Panc1 (cell line): ENCODE data around the gene DCLK2. TPM values are rescaled to one million over a fixed set of nuclear protein-coding genes. Genes with fewer than 3 reads are reported as not detected.

Source experiments
- ATAC-seq: fragments of 200-7000 bp; cut with Tn5 transposase; 2 replicates; pipeline ENCODE4 v1.9.1; 2020; ENCODE audit warnings: mild to moderate bottlenecking, moderate library complexity
- BruUV-seq: library from RNA; stranded (reverse); fragments of 400-500 nt; replicated peaks from 2 replicates; lab custom pipeline; 2021; lab: Mats Ljungman, UMichigan
- CTCF ChIA-PET: fragments of 300-600 bp; sonication (Branson Sonifier 250); formaldehyde crosslinking; loops from one replicate; lab custom pipeline; 2022; ENCODE audit warnings: antibody characterized with exemption; lab: Charles Lee
- POLR2A ChIA-PET: fragments of 300-600 bp; sonication (Branson Sonifier 250); formaldehyde crosslinking; loops from one replicate; lab custom pipeline; 2022; ENCODE audit warnings: antibody characterized with exemption; lab: Charles Lee
- DNase-seq: peaks from one replicate; pipeline ENCODE4 v3.0.0-alpha.2; 2010; ENCODE audit warnings: low read depth, low spot score
- H3K27ac ChIP-seq: 2 replicates; pipeline ENCODE4 v1.5.1; 2011; ENCODE audit warnings: mild to moderate bottlenecking, low read length, inconsistent platforms
- H3K27me3 ChIP-seq: fragments of 200-500 bp; sonication (Bioruptor generic); 2 replicates; pipeline ENCODE4 v1.6.0; 2014; ENCODE audit warnings: low read length, inconsistent platforms; ENCODE audit not compliant: control insufficient read depth, insufficient read depth
- H3K36me3 ChIP-seq: fragments of 200-500 bp; sonication (Bioruptor generic); 2 replicates; pipeline ENCODE4 v1.5.1; 2014; ENCODE audit warnings: inconsistent platforms, mild to moderate bottlenecking, low read length, moderate library complexity; ENCODE audit not compliant: control insufficient read depth, insufficient read depth
- H3K4me1 ChIP-seq: 2 replicates; pipeline ENCODE4 v1.5.1; 2011; ENCODE audit warnings: inconsistent platforms, mild to moderate bottlenecking, low read length, moderate library complexity; ENCODE audit not compliant: control insufficient read depth, insufficient read depth
- H3K4me3 ChIP-seq, 2 experiments: 2 replicates each; pipeline ENCODE4 v1.5.1; 2011 to 2012; ENCODE audit warnings: low read depth in 2 of 2, low read length in 2 of 2, mild to moderate bottlenecking in 2 of 2, inconsistent platforms in 1 of 2, moderate library complexity in 1 of 2
- H3K9me3 ChIP-seq: fragments of 200-500 bp; sonication (Bioruptor generic); 2 replicates; pipeline ENCODE4 v1.5.1; 2014; ENCODE audit warnings: low read depth, mild to moderate bottlenecking, inconsistent platforms, low read length, moderate library complexity; ENCODE audit not compliant: control insufficient read depth, insufficient read depth
- POLR2AphosphoS5 ChIP-seq: IDR thresholded peaks from 2 replicates; pipeline ENCODE4 v1.6.1; 2012; ENCODE audit warnings: mild to moderate bottlenecking, low read depth, low read length, moderate library complexity
- SIN3A ChIP-seq: IDR thresholded peaks from 2 replicates; pipeline ENCODE4 v1.6.1; 2012; ENCODE audit warnings: low read depth, mild to moderate bottlenecking, low read length, moderate library complexity, borderline replicate concordance; ENCODE audit not compliant: insufficient read depth
- TCF7L2 ChIP-seq: IDR thresholded peaks from 2 replicates; pipeline ENCODE4 v1.6.1; 2011; ENCODE audit warnings: mild to moderate bottlenecking, low read depth, low read length, inconsistent platforms
- in situ Hi-C: cut with HindIII; loops from 2 replicates; pipeline ENCODE4 v1.10.0; 2016; ENCODE audit warnings: low sequenced_read_pairs, low pct_unique_long_range_greater_than_20kb
- intact Hi-C: fragments of 100-400 bp; cut with micrococcal nuclease; formaldehyde crosslinking; loops from one replicate; pipeline ENCODE4 v1.10.0; 2022; ENCODE audit not compliant: unreplicated experiment
- total RNA-seq: library from RNA; stranded (reverse); gene quantifications from one replicate; pipeline ENCODE4 v1.2.1, GENCODE V29; 2021; ENCODE audit not compliant: unreplicated experiment
- TF ChIP-seq, protein P1 (sequence below): fragments of 450-650 bp; IDR thresholded peaks from 2 replicates; pipeline ENCODE4 v1.5.1; 2017; ENCODE audit warnings: mild to moderate bottlenecking
- TF ChIP-seq, protein P2 (sequence below), 2 experiments: IDR thresholded peaks; 2 replicates each; pipeline ENCODE4 v1.6.1; 2011 to 2012; ENCODE audit warnings: low read depth in 2 of 2, control low read depth in 1 of 2, low read length in 1 of 2, mild to moderate bottlenecking in 1 of 2, moderate library complexity in 1 of 2; ENCODE audit not compliant: insufficient read depth in 1 of 2

Gene DCLK2
- total RNA-seq, 1 experiment from 2014 or later: 9.5 TPM

DNA sequence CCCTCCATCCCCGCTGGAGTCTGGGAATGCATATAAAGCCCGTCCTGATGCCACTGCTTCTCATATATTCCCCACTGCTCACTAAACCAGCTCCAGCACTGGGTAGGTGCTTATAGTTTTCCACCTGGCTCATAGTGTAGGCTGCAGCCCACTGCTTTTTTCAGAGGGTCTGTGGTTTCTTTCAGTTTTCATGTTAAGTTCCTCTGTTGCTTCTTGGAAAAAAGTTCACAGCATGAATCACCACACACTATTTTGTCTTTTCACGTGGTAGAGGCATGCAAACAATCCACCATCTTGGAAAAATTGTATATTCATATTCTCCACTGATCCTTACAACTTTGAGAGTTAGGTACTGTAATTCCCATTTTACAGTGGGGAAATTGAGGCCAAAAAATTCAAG, 39.4 kb downstream of the DCLK2 start:
- H3K27me3 ChIP-seq: no peaks in the 10 kb centered on the region
- CTCF ChIA-PET: interaction anchor here (1.1 kb wide), 1 partner anchor 53 kb away, joined by 3 read pairs; no protein-coding TSS in a partner anchor
- POLR2A ChIA-PET: no interaction called here

DNA sequence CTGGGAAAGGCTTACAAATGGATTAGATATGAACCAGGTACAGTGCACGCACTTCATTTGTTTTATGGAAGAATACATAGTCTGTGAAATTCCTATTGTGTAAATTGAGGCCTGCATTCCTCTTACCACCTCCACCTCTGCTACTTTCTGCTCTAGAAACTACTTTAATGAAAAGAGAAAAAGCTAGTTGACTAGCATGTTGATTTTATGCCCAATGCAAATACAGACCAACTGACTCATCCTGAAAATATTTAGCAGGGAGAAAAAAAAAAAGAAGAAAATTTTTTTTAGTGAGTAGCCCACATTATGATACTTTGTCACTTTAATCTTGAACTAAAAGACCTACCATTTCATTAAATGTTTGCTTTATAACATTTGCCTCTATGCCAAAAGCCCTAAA, 41.2 kb downstream of the DCLK2 start:
- in situ Hi-C loops: no loop called here
- peak; percentile 54; the same call in 1 of the 2 replicates for ATAC-seq
- no peaks in the 10 kb centered on the region for H3K27me3 ChIP-seq
- H3K4me3 ChIP-seq: no peak overlapping the region
- TF ChIP-seq TCF7L2: no peak
- TF ChIP-seq, protein P1, sequence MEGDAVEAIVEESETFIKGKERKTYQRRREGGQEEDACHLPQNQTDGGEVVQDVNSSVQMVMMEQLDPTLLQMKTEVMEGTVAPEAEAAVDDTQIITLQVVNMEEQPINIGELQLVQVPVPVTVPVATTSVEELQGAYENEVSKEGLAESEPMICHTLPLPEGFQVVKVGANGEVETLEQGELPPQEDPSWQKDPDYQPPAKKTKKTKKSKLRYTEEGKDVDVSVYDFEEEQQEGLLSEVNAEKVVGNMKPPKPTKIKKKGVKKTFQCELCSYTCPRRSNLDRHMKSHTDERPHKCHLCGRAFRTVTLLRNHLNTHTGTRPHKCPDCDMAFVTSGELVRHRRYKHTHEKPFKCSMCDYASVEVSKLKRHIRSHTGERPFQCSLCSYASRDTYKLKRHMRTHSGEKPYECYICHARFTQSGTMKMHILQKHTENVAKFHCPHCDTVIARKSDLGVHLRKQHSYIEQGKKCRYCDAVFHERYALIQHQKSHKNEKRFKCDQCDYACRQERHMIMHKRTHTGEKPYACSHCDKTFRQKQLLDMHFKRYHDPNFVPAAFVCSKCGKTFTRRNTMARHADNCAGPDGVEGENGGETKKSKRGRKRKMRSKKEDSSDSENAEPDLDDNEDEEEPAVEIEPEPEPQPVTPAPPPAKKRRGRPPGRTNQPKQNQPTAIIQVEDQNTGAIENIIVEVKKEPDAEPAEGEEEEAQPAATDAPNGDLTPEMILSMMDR: no peak
- no peak for TF ChIP-seq POLR2AphosphoS5
- TF ChIP-seq, protein P2, sequence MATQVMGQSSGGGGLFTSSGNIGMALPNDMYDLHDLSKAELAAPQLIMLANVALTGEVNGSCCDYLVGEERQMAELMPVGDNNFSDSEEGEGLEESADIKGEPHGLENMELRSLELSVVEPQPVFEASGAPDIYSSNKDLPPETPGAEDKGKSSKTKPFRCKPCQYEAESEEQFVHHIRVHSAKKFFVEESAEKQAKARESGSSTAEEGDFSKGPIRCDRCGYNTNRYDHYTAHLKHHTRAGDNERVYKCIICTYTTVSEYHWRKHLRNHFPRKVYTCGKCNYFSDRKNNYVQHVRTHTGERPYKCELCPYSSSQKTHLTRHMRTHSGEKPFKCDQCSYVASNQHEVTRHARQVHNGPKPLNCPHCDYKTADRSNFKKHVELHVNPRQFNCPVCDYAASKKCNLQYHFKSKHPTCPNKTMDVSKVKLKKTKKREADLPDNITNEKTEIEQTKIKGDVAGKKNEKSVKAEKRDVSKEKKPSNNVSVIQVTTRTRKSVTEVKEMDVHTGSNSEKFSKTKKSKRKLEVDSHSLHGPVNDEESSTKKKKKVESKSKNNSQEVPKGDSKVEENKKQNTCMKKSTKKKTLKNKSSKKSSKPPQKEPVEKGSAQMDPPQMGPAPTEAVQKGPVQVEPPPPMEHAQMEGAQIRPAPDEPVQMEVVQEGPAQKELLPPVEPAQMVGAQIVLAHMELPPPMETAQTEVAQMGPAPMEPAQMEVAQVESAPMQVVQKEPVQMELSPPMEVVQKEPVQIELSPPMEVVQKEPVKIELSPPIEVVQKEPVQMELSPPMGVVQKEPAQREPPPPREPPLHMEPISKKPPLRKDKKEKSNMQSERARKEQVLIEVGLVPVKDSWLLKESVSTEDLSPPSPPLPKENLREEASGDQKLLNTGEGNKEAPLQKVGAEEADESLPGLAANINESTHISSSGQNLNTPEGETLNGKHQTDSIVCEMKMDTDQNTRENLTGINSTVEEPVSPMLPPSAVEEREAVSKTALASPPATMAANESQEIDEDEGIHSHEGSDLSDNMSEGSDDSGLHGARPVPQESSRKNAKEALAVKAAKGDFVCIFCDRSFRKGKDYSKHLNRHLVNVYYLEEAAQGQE (IDR thresholded peaks at IDR 0.05; ENCODE audit: insufficient read depth in 1 of 2, low read depth in 2 of 2, low read length in 1 of 2): no peak
- no peak for TF ChIP-seq SIN3A
- H3K27ac ChIP-seq: peak overlapping the region; percentile 70
- POLR2A ChIA-PET: interaction anchor here (0.6 kb wide), 1 partner anchor 168 kb away, joined by 4 read pairs; no protein-coding TSS in a partner anchor
- CTCF ChIA-PET: interaction anchor here (0.6 kb wide), 1 partner anchor 1209 kb away, joined by 13 read pairs; no protein-coding TSS in a partner anchor
- no peak for DNase-seq
- no TSS peak for BruUV-seq
- H3K4me1 ChIP-seq: peaks cover 42% of the 10 kb centered on the region
- intact Hi-C loops: no loop called here
- H3K9me3 ChIP-seq: no peaks in the 10 kb centered on the region
- H3K36me3 ChIP-seq: no peaks in the 10 kb centered on the region

More for the DNA sequence above, 39.4 kb downstream of the DCLK2 start:
- peak; percentile 36; the same call in 1 of the 2 replicates for ATAC-seq
- Histone ChIP-seq H3K4me3 (no peak overlapping the region), H3K27ac (peak overlapping the region; percentile 82), H3K9me3 (no peaks in the 10 kb centered on the region; the same call in 1 of the 2 replicates), H3K4me1 (peaks cover 42% of the 10 kb centered on the region), H3K36me3 (no peaks in the 10 kb centered on the region)
- intact Hi-C loops (no loop called here), in situ Hi-C loops (no loop called here)
- TF ChIP-seq, protein P1: no peak
- TF ChIP-seq, protein P2 (IDR thresholded peaks at IDR 0.05; ENCODE audit: insufficient read depth in 1 of 2, low read depth in 2 of 2, low read length in 1 of 2): no peak
- no peak for TF ChIP-seq POLR2AphosphoS5
- no peak for TF ChIP-seq SIN3A
- no peak for TF ChIP-seq TCF7L2
- no TSS peak for BruUV-seq
- no peak for DNase-seq
